DMS 273 (cell line): ENCODE measurements around the gene MAGED1.

Experiments used
- DNase-seq: peaks from one replicate; lab custom pipeline; 2025; ENCODE audit not compliant: unreplicated experiment; lab: John Stamatoyannopoulos, UW

MAGED1 gene

DNA sequence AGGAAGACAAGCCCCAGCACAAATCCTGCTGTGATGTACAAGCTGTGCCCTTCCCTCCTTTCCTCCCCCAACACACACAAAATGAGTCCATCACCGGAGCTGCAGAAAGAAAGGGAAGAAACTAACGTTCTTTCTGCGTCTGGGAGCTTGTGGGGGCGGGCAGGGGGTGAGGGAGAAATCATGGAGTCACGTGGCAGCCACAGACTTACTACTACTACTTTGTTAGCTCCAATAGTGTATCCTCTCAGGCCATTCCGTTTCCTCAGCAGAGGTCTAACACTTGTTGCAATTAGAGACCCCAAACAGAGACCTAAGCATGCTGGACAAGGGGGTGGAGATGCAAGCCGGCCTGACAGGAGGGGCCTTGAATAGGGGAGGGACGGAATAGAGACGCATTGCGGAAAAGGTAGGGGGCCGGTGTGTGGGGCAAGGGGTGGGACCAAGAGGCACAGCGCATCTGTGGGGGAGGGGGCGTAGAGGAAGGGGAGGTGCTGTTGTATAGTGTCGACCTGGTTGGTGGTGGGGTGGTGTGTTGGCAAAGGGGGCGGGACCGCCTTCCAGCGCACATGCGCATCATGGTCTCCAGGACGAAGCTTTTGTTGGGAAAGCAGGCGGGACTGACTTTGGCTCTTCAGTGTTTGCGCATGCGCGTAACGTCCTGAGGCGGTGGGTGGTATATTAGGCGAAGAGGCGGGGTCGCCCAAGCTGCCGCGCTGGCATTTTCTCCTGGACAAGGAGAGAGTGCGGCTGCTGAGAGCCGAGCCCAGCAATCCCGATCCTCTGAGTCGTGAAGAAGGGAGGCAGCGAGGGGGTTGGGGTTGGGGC lies at the start of gene MAGED1:
Gene MAGED1, plus strand, starts transcription at position 703 of the 825 bp plus-strand sequence. CDS start 682 bp downstream, outside the sequence.
- DNase-seq = peak; percentile 96

DNA sequence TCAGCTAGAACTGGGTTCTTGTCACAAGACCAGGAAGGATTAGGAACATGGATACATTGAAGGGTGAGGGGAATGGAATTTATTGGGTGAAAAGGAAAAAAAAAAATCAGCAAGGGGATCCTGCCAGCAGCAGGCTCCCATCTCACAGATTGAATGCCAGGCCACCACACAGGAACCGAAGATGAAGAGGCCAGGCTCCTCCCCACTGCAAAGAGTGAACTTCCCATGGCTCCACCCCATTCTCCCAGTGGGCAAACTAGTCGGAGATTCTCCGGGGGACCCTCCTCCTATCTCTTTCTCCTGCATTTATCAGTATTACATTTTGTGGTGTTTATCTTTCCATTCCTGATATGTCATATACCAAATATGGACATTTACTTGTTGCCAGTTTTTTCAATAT lies 46.0 kb upstream of the MAGED1 start:
- no peak for DNase-seq

DNA sequence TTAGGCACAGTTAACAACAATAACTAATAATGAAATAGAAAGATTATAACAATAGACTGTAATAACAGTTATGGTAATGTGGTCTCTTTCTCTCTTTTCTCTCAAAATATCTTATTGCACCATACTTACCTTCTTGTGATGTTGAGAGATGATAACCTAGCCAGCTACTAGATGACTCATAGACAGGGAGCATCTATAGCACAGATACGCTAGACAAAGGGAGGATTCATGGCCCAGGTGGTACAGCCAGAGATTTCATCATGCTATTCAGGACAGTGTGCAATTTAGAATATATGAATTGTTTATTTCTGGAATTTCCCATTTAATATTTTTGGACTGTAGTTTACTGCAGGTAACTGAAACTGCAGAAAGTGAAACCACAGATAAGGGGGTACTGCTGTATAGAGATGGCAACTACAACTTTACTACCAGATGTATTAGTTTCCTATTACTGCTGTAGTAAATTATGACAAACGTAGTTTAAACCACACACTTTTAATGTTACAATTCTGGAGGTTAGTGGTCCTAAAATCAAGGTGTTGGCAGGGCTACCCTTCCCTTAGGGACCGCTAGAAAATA lies 41.8 kb upstream of the MAGED1 start:
- DNase-seq = no peak

- no peak for DNase-seq
Measured at GRCh38 chrX:51852096-51852495, 41.3 kb upstream of the MAGED1 start.

DNA sequence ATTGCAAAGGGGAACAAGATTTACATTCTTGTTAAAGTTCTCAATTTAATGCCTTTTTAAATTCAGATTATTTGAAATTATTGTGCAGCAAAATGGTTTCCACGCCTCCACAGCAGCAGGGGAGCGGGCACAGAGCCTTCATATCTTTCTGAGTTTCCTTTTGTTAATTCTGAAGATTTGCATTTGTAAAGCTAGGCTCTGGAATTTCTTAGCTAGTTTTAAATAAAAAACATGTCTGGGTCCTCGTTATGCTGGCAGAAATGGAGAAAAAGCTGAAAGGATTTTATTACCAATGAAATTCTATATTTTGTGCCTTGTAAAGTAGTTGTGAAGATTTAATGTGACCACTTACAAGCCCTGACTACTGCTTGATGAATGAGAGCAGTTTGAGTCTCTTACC lies 40.8 kb upstream of the MAGED1 start:
- DNase-seq = no peak

DNA sequence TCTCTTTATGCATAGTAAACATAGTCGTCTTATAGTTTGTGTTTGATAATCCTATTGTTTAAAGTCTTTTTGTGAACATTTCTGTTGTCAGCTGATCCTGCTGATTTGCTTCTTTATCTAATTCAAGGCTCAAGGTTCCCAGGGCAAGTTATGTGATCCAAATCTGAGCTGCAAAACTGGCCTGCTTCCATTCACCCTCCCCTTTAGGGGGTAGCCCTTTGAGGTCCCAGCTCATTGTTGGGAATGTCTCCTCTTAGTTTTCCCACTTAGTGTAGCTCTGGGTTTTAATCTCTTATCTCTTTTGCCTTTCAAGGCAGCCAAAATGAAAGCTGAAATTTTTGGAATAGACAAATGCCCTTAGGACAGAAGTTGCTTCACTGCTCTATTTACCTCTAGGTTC lies 40.2 kb upstream of the MAGED1 start:
- no peak for DNase-seq

DNA sequence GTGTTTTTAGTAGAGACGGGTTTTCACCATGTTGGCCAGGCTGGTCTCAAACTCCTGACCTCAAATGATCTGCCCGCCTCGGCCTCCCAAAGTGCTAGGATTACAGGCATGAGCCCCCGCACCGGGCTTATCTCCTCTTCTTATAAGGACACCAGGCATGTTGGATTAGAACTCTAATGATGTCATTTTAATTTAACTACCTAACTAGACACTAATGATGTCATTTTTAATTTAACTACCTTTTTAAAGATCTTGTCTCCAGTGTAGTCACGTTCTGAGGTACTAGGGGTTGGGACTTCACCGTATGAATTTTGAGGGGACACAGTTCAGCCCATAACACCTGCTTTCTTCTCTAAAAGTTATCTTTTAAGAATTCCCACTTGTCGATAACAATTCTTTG lies 37.7 kb upstream of the MAGED1 start:
- no peak for DNase-seq

DNA sequence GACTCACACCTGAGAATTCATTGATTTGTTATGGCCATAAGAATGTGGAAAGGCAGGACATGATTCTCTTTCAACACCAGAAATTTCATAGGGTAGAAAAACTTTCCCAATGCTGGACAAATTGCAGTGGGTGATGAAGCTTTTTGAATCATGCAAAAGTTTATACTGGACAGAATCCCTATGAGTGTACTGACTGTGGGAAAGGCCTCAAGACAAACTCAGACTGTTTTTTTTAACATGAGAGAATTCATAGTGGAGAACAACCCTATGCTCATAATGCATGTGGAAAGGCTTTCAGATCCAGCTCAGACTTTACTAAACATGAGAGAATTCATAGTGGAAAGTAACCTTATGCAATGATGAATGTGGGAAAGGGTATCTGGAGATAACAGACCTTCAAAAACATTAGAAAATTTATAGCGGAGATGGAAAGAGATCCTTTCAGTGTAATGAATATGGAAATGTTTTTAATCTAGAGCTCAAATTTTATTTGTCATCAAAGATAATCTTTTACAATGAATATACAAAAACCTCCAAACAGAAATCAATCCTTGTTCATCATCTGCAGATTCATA lies 36.2 kb upstream of the MAGED1 start:
- DNase-seq = no peak

GRCh38 chrX:51860679-51861078 lies 32.7 kb upstream of the MAGED1 start:
- DNase-seq = peak; percentile 51

GRCh38 chrX:51862920-51863319 lies 30.5 kb upstream of the MAGED1 start:
- DNase-seq = no peak

GRCh38 chrX:51866210-51866609 lies 27.2 kb upstream of the MAGED1 start:
- DNase-seq = no peak

DNA sequence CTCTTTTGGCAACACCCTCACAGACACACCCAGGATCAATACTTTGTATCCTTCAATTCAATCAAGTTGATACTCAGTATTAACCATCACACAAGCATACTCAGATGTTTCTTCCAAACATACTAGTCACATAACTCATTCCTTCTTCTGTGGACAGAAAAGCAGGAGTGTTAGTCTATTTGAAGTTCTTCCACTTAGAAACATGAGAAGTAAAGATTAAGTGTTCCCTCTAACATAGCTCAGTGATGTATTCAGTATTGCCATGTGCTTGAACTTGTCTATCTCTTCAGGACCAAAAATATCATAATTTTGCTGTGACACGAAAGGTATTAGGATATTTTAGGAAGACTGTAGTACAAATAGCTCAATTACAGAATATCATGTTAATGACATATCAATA lies 25.8 kb upstream of the MAGED1 start:
- no peak for DNase-seq

DNA sequence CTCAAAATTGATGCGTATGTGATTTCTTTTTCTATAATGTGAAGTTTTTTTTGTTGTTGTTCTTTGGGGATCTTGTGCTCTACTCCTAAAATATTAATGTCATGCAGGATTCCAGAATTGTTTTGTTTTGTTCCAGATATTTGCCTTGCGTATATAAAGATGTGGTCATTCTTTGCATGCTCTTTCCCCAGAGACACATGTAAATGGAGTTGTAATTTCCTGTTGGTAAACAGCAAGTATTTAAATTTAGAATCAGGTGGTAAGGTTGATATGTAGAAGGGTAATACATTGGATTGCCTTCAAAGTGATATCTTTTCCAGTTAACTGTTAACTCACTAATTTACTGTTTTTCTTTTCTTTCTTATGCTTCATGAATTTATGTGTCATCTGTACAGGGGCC lies 23.1 kb upstream of the MAGED1 start:
- no peak for DNase-seq

GRCh38 chrX:51874123-51874522 lies 19.3 kb upstream of the MAGED1 start:
- DNase-seq = no peak

DNA sequence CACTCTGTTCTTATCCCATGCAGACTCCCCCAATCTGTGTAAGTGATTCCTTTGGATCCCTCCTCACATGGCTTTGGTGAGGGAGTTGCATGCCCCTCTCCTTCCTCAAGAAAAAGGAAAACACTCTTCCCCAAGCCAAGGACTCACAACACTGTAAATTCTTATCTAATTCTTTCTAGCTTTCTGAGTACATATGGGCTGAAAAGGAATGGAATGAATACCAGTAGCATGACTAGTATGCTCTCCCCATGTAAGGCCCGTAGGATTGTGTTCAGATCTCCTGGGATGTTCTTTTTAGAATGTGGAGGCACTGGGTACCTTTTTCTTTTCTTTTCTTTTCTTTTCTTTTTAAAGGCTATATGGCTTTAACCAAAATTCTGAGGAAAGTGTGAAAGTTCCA lies 17.0 kb upstream of the MAGED1 start:
- no peak for DNase-seq

GRCh38 chrX:51878056-51878455 lies 15.4 kb upstream of the MAGED1 start:
- no peak for DNase-seq

DNA sequence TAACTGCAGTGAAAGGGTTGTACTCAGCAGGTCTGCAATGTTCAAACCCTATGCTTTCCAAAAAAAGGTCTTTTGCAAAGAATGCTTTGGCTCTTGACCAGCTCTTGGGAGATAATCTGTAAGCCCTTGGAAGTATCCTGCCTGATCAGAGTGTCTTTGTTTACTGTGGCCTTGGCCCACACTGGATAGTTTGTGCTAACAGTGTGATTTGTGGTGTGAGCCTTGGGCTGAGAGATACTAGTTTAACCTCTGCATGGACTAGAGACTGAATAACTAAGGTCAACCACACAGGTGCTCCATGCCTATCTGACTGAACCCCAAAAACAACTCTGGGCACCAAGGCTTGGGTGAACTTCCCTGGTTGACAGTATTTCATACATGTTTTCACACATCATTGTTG lies 3.6 kb upstream of the MAGED1 start:
- no peak for DNase-seq

DNA sequence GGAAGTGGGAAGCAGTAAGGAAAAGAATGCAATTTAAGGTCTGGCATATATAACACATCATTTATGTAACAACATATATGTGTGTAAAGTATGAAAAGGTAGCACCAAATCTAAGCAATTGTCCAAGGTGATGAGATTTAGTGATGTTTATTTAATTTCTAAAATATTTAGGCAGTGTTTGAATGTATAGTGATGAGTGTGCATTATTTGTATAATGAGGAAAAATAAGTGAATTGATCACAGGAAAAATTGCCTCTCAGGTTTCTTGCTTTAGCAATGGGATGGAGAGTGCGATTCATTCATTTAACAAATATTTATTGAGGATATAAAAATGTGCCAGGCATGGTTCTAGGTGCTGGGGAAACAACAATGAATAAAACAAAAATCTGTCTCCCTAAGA lies 2.2 kb upstream of the MAGED1 start:
- no peak for DNase-seq

- DNase-seq = peak; percentile 35
Measured at GRCh38 chrX:51891821-51892551, 1.4 kb upstream of the MAGED1 start.

GRCh38 chrX:51893931-51894696 lies 691 bp downstream of the MAGED1 start:
- DNase-seq = peak; percentile 52
